CD4-positive, alpha-beta T cell treated with Interleukin-1 beta for 1 hour (primary cell): ENCODE results near the gene CNTLN.
"Not testable (repeated sequence)": the region's sequence is repeated elsewhere in the genome, so short reads cannot be mapped to it uniquely, and the experiment has no call there.

Experiments
- DNase-seq, 2 donors: peaks; one replicate each; pipeline ENCODE4 v3.0.0-alpha.2; 2020 to 2022

The CNTLN gene

GRCh38 chr9:17177496-17177895, 42.7 kb downstream of the CNTLN start:
- not testable (repeated sequence) for DNase-seq

GRCh38 chr9:17185481-17186029, 50.7 kb downstream of the CNTLN start:
- DNase-seq = no peak

- DNase-seq = no peak
Observed at GRCh38 chr9:17191082-17191481, 56.2 kb downstream of the CNTLN start.

GRCh38 chr9:17204611-17205152, 69.8 kb downstream of the CNTLN start:
- no peak for DNase-seq

- no peak for DNase-seq
Observed at GRCh38 chr9:17216011-17216410, 81.2 kb downstream of the CNTLN start.

- no peak for DNase-seq
Observed at GRCh38 chr9:17216646-17217045, 81.8 kb downstream of the CNTLN start.

GRCh38 chr9:17217272-17217671, 82.4 kb downstream of the CNTLN start:
- no peak for DNase-seq

GRCh38 chr9:17219261-17219660, 84.4 kb downstream of the CNTLN start:
- no peak for DNase-seq

GRCh38 chr9:17222932-17223331, 88.1 kb downstream of the CNTLN start:
- no peak for DNase-seq

- DNase-seq = no peak
Observed at GRCh38 chr9:17225407-17225806, 90.6 kb downstream of the CNTLN start.

- no peak for DNase-seq
Observed at GRCh38 chr9:17229945-17230560, 95.2 kb downstream of the CNTLN start.

- DNase-seq = no peak
Observed at GRCh38 chr9:17230646-17231045, 95.8 kb downstream of the CNTLN start.

- no peak for DNase-seq
Observed at GRCh38 chr9:17236147-17236546, 101.3 kb downstream of the CNTLN start.

- no peak for DNase-seq
Observed at GRCh38 chr9:17246770-17247169, 111.9 kb downstream of the CNTLN start.

- DNase-seq = no peak
Observed at GRCh38 chr9:17251100-17251499, 116.3 kb downstream of the CNTLN start.

GRCh38 chr9:17268531-17269188, 133.8 kb downstream of the CNTLN start:
- DNase-seq = not testable (repeated sequence)

- DNase-seq = no peak
Observed at GRCh38 chr9:17269799-17270198, 135.0 kb downstream of the CNTLN start.

- no peak for DNase-seq
Observed at GRCh38 chr9:17272536-17272935, 137.7 kb downstream of the CNTLN start.

GRCh38 chr9:17280350-17281012, 145.6 kb downstream of the CNTLN start:
- DNase-seq = no peak

GRCh38 chr9:17290673-17291072, 155.8 kb downstream of the CNTLN start:
- not testable (repeated sequence) for DNase-seq

GRCh38 chr9:17291766-17292165, 156.9 kb downstream of the CNTLN start:
- DNase-seq = no peak

GRCh38 chr9:17293685-17294084, 158.8 kb downstream of the CNTLN start:
- DNase-seq = no peak

- no peak for DNase-seq
Observed at GRCh38 chr9:17294822-17295624, 160.2 kb downstream of the CNTLN start.
